Bronchial epithelial cell (primary cell): Measurements from ENCODE around the gene PDE6G. TPM values are rescaled to one million over a fixed set of nuclear protein-coding genes. Genes with fewer than 3 reads are reported as not detected.

ENCODE experiments used
- DNase-seq: peaks from one replicate; pipeline ENCODE4 v3.0.0-alpha.2; 2010; ENCODE audit warnings: low read depth
- FAIRE-seq: peaks from 2 replicates; lab custom pipeline; 2011; peaks lifted over from hg19 to GRCh38; lab: Jason Lieb, UNC
- H3K27me3 ChIP-seq: 2 replicates; pipeline ENCODE4 v1.5.1; 2011; ENCODE audit warnings: low read length; ENCODE audit not compliant: control insufficient read depth, insufficient read depth
- H3K36me3 ChIP-seq: 2 replicates; pipeline ENCODE4 v1.5.1; 2011; ENCODE audit warnings: low read length; ENCODE audit not compliant: control insufficient read depth, insufficient read depth
- H3K4me3 ChIP-seq: 2 replicates; pipeline ENCODE4 v1.5.1; 2011; ENCODE audit warnings: mild to moderate bottlenecking, low read depth, low read length, control low read depth
- total RNA-seq: library from RNA; depleted of rRNA; stranded (reverse); fragments of >200 nt; gene quantifications from 2 replicates; pipeline ENCODE4 v1.2.1, GENCODE V29; 2014
- TF ChIP-seq, protein P1 (sequence below): IDR thresholded peaks from 2 replicates; pipeline ENCODE4 v1.5.1; 2011; ENCODE audit warnings: mild to moderate bottlenecking, moderate library complexity, low read length, control low read depth, inconsistent platforms; ENCODE audit not compliant: insufficient read depth, severe bottlenecking

The PDE6G gene
- total RNA-seq, 1 donor from 2014 or later: not detected

DNA sequence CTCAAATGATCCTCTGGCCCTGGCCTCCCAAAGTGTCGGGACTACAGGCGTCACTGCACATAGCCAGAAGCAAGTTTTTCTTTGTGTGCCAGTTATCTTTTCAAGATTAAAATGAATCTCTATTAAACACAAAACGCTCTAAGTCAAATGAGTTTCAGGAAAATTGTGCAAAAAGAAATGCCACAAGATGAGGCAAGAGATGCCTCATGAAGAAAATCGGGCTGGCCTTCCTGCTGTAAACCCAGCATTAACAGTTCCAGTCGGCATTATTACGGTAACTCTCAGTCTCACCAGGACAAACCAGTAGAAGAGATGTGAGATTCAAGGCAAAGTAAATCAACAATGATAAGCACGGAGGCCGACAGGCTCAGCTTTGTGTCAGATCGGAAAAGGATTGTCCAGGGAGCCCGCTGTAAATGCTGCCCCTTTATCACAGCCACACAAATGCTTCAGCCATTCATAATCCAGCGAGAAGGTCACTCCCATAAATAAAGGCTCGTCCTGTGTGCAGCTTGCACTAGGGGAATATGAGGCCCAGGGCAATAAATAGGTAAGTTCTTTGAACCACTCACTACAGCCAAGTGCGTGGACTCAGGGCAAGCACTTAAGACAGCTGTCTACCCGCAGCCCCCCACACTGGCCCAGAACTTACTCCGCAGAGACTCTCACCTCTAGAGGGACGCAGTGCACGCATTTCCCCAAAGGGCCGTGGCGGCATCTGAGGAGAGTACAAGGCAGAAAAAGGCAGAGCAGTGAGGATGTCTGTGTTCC lies 46.6 kb downstream of the PDE6G start:
- TF ChIP-seq, protein P1, sequence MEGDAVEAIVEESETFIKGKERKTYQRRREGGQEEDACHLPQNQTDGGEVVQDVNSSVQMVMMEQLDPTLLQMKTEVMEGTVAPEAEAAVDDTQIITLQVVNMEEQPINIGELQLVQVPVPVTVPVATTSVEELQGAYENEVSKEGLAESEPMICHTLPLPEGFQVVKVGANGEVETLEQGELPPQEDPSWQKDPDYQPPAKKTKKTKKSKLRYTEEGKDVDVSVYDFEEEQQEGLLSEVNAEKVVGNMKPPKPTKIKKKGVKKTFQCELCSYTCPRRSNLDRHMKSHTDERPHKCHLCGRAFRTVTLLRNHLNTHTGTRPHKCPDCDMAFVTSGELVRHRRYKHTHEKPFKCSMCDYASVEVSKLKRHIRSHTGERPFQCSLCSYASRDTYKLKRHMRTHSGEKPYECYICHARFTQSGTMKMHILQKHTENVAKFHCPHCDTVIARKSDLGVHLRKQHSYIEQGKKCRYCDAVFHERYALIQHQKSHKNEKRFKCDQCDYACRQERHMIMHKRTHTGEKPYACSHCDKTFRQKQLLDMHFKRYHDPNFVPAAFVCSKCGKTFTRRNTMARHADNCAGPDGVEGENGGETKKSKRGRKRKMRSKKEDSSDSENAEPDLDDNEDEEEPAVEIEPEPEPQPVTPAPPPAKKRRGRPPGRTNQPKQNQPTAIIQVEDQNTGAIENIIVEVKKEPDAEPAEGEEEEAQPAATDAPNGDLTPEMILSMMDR: no peak
- H3K36me3 ChIP-seq: peaks cover 34% of the 10 kb centered on the region
- no peak overlapping the region for H3K4me3 ChIP-seq
- FAIRE-seq: no peak
- H3K27me3 ChIP-seq: no peaks in the 10 kb centered on the region
- no peak for DNase-seq

DNA sequence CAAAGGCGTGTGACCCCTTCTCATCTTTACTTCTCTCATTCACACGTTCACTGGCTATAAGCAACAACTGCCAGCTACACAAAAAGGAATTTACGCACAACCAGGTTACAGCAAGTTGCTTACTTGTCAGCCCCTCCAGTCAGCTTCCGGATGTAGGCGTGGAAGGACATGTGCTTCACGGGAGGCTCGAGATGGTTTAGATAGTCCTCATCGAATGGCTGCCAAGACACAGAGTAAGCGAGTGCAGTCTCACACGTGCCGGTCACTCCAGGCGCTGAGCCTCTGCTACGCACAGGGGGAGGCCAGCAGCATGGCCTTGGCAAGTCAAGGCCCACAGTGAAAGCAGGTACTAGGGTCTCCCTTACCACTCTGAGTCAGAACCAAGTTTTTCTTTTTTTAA lies 47.7 kb downstream of the PDE6G start:
- TF ChIP-seq, protein P1: no peak
- peaks cover 38% of the 10 kb centered on the region for H3K36me3 ChIP-seq
- FAIRE-seq (no peak), DNase-seq (no peak)
- no peaks in the 10 kb centered on the region for H3K27me3 ChIP-seq
- H3K4me3 ChIP-seq: no peak overlapping the region

DNA sequence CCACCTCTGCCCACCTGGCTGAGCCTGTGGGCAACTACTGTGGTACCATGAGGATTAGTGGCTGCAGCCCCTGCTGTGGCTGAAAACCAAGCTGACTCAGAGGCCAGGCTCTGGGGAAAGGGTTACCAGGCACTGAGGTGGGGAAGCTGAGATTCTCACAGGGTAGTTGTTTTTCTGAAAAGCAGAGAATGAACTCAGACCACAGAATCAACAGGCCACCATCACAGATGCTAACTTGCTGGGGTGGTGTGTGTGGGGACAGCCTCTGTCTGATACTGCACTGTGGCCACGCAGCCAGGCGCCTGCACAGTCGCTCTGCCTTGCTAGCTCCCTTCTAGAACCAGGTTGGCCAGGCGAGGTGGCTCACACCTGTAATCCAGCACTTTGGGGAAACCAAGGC lies 48.3 kb downstream of the PDE6G start:
- no peak for DNase-seq
- no peak overlapping the region for H3K4me3 ChIP-seq
- H3K36me3 ChIP-seq: peaks cover 38% of the 10 kb centered on the region
- TF ChIP-seq, protein P1: no peak
- H3K27me3 ChIP-seq: no peaks in the 10 kb centered on the region
- FAIRE-seq: no peak

DNA sequence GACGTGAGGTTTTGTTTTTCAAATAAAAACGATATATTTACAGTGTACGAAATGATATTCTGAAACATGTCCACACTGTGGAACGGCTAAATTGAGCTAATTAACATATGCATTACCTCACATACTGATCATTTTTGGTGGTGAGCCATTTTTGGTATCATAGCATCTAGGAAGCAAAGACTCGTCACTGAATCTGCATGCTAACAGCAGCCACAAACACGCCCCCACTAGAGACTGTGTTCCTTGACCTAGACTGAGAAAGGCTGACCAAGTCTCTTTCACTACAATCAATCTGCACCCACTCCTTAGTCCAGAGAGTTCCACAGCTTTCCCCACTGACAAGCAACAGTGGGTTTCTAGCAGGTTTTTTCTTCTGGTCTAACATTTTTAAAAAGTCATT lies 48.9 kb downstream of the PDE6G start:
- Histone ChIP-seq H3K27me3 (no peaks in the 10 kb centered on the region), H3K4me3 (no peak overlapping the region), H3K36me3 (peaks cover 37% of the 10 kb centered on the region)
- no peak for FAIRE-seq
- TF ChIP-seq, protein P1: no peak
- DNase-seq: no peak

DNA sequence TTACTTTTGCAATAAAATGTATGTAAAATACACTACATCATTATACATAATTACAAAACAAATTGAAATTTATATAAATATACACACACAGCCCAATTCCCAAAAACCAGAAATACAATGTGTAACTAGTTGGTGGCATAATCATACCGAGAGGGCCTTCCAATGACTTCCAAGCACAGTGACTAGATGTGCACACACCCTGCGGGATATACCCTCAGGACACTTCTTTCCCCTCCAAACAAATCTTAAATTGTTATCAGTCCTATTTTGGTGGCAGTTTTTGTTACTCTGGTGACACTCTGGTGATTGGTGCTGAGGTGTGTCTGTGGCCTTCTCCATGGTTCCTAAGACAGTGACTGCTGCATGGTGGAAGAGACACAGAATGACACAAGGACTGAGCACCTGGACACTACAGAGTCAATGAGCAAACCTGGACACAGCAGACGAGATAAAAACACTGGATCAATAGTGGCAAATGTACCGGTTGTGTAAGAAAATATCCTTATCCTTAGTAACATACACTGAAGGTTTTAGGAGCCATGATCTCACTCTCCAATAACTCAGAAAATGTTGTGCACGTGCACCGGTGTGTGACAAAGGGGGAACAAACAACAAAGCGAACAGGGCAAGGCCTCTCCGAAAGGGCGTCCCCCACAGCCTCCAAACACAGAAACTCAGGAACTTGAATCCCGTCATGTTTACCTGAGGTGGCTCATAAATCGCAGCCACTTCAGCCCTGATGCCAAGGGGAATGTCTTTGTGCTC lies 52.3 kb downstream of the PDE6G start:
- DNase-seq (no peak), FAIRE-seq (no peak)
- no peaks in the 10 kb centered on the region for H3K27me3 ChIP-seq
- H3K4me3 ChIP-seq: no peak overlapping the region
- TF ChIP-seq, protein P1: no peak
- peaks cover 44% of the 10 kb centered on the region for H3K36me3 ChIP-seq
